ENCODE data around the gene TEN1. TPM values are rescaled to one million over a fixed set of nuclear protein-coding genes. Genes with fewer than 3 reads are reported as not detected.

TEN1 gene
- total RNA-seq, 1 experiment from 2014 or later, result 19.3 TPM

GRCh38 chr17:75987041-75987440 is 8.0 kb downstream of the TEN1 start:
- Histone ChIP-seq H3K14ac (ENCODE audit: insufficient read depth, low read length) (no peak overlapping the region), H2BK15ac (ENCODE audit: low read depth, low read length) (no peak overlapping the region), H3K79me1 (ENCODE audit: insufficient read depth, low read depth, low read length, poor library complexity, severe bottlenecking) (no peaks in the 10 kb centered on the region), H3K27me3 (ENCODE audit: insufficient read depth, low read length) (no peaks in the 10 kb centered on the region), H4K8ac (replicated peaks; ENCODE audit: insufficient read length, low read depth, low read length) (no peak overlapping the region), H4K20me1 (ENCODE audit: control insufficient read depth, insufficient read depth, insufficient read length) (no peaks in the 10 kb centered on the region), H3T11ph (ENCODE audit: low read length) (no peak overlapping the region), H2BK5ac (ENCODE audit: insufficient read length, low read length) (no peak overlapping the region), H2BK120ac (ENCODE audit: low read depth, low read length, poor library complexity, severe bottlenecking) (no peak overlapping the region), H4K91ac (ENCODE audit: insufficient read length, low read depth, low read length) (no peak overlapping the region), H3K27ac (ENCODE audit: insufficient read length, low read depth, low read length) (no peak overlapping the region), H3K9ac (ENCODE audit: extremely low read depth, insufficient read length, low read length) (no peak overlapping the region), H4K5ac (ENCODE audit: insufficient read length, low read depth, low read length) (no peak overlapping the region), H2AK5ac (ENCODE audit: insufficient read length, low read length) (no peak overlapping the region), H3K23me2 (ENCODE audit: insufficient read length, low read depth, low read length, poor library complexity, severe bottlenecking) (no peaks in the 10 kb centered on the region), H3K23ac (ENCODE audit: insufficient read length, low read depth, low read length) (no peak overlapping the region), H3K9me3 (ENCODE audit: control insufficient read depth, low read depth, low read length) (no peaks in the 10 kb centered on the region), H2BK12ac (ENCODE audit: insufficient read length, low read depth, low read length) (no peak overlapping the region), H3K4me2 (ENCODE audit: insufficient read depth, insufficient read length, low read length) (no peak overlapping the region), H2BK20ac (ENCODE audit: low read depth, low read length, poor library complexity, severe bottlenecking) (no peak overlapping the region), H3K4me1 (ENCODE audit: insufficient read depth, low read length) (peaks cover 8% of the 10 kb centered on the region; the same call in 1 of the 2 replicates), H3K79me2 (ENCODE audit: insufficient read depth, low read length) (peaks cover 2% of the 10 kb centered on the region; the same call in 1 of the 2 replicates), H2AFZ (ENCODE audit: low read length) (no peak overlapping the region), H3K4ac (ENCODE audit: low read depth, low read length) (no peak overlapping the region), H3K18ac (ENCODE audit: insufficient read length, low read depth, low read length) (no peak overlapping the region), H3K56ac (ENCODE audit: insufficient read length, low read depth, low read length) (no peak overlapping the region)
- no peak for DNase-seq
- peaks cover 5 to 26% (median 20%) of the 10 kb centered on the region in 3 experiments; a peak in 6 of 7 replicates for H3K36me3 Mint-ChIP-seq (ENCODE audit: insufficient read depth in 1 of 3, low read depth in 3 of 3)
- H3K4me3 Mint-ChIP-seq, result no peak overlapping the region
- H3K27me3 Mint-ChIP-seq (ENCODE audit: low read depth), result no peaks in the 10 kb centered on the region
- H3K9me3 Mint-ChIP-seq, result no peaks in the 10 kb centered on the region
- no peak overlapping the region for H3K27ac Mint-ChIP-seq
- peaks cover 24 to 33% of the 10 kb centered on the region in 2 experiments for H3K4me1 Mint-ChIP-seq
- WGBS (ENCODE audit: extremely low coverage, insufficient read length, low lambda C conversion rate), result no CpG with 5 or more reads among the region's 4 CpGs
- no peak for TF ChIP-seq CTCF (conservative IDR thresholded peaks at IDR 0.05)

Data from H9 (cell line).